Aorta (tissue), 4 donors: ENCODE measurements around the gene DOK7. TPM values are rescaled to one million over a fixed set of nuclear protein-coding genes. Genes with fewer than 3 reads are reported as not detected.

ENCODE experiments used
- polyA plus RNA-seq, 2 donors: library from polyadenylated mRNA; stranded (reverse); fragments of 200-250 nt; gene quantifications; one replicate each; pipeline ENCODE4 v1.2.3, GENCODE V29; 2013
- total RNA-seq, 2 donors: library from RNA; stranded (reverse); fragmentation: NEBNext Ultra II Directional; extraction: Animal tissue kit (Norgen Biotek cat#: 25700); gene quantifications; one replicate each; pipeline ENCODE4 v1.2.1, GENCODE V29; 2021
- donor health status: healthy with polysubstance abuse.
- donor health status: Bipolar disorder and iron deficiency.
- donor health status: DM: no; HTN: no; CAD: no.
- donor health status: DM: yes; HTN: yes; CAD: no.

Gene DOK7
- total and polyA plus RNA-seq, 4 donors, result 3.3 to 9.1 (median 4.7) TPM

Other genes starting within 250 kb of the DOK7 start
- gene MSANTD1, start 214.1 kb upstream of the DOK7 start, total RNA-seq, result 1 to 10 TPM; 1.9 to 3.5 TPM
- under 1 TPM in 1 of 2 donors, not detected in 1; 0.33 TPM for gene MSANTD1, start 214.1 kb upstream of the DOK7 start, polyA plus RNA-seq
- gene RGS12, start 170.3 kb upstream of the DOK7 start, total RNA-seq, result 10 to 100 TPM; 23.9 to 40.4 TPM
- gene RGS12, start 170.3 kb upstream of the DOK7 start, polyA plus RNA-seq, result 10 to 100 TPM; 10.3 to 28.2 TPM
- gene HGFAC, start 21.3 kb upstream of the DOK7 start, total RNA-seq, result under 1 TPM; 0.18 to 0.49 TPM
- 1 to 10 TPM; 1.5 to 2.1 TPM for gene HGFAC, start 21.3 kb upstream of the DOK7 start, polyA plus RNA-seq
- gene LRPAP1, start 69.1 kb downstream of the DOK7 start, total RNA-seq, result 100 to 1,000 TPM; 128 to 136 TPM
- gene LRPAP1, start 69.1 kb downstream of the DOK7 start, polyA plus RNA-seq, result 100 to 1,000 TPM in 1 of 2 donors, 10 to 100 TPM in 1; 95.4 to 196 TPM